ENCODE measurements around the gene PARD3.

Gene PARD3

GRCh38 chr10:34771106-34771505 lies 44.0 kb downstream of the PARD3 start:
- Histone ChIP-seq H3K36me3 (ENCODE audit: low read length) (no peaks in the 10 kb centered on the region), H2AFZ (ENCODE audit: low read depth, low read length, severe bottlenecking) (no peak overlapping the region), H3K4me2 (ENCODE audit: low read depth, low read length, poor library complexity, severe bottlenecking) (no peak overlapping the region), H3K27ac (ENCODE audit: low read depth, low read length) (no peak overlapping the region), H3K4me3 (ENCODE audit: insufficient read depth, low read length, poor library complexity, severe bottlenecking) (no peak overlapping the region), H3K27me3 (ENCODE audit: low read length) (no peaks in the 10 kb centered on the region), H3K9me3 (ENCODE audit: insufficient read depth, low read length) (no peaks in the 10 kb centered on the region), H3F3A (ENCODE audit: insufficient read depth) (no peaks in the 10 kb centered on the region), H3K9me2 (replicated peaks; ENCODE audit: insufficient read depth, low read length) (no peaks in the 10 kb centered on the region), H3K79me2 (ENCODE audit: insufficient read depth, low read length) (no peaks in the 10 kb centered on the region), H4K20me1 (ENCODE audit: low read depth, low read length) (no peaks in the 10 kb centered on the region), H3K9ac (ENCODE audit: low read length) (no peak overlapping the region)
- no peak for TF ChIP-seq EZH2phosphoT487 (conservative IDR thresholded peaks at IDR 0.05; ENCODE audit: low read length)
- no peak for TF ChIP-seq CTCF (IDR thresholded peaks at IDR 0.05; ENCODE audit: insufficient read depth, low read length, poor library complexity, severe bottlenecking)

- H3K9me3 ChIP-seq (ENCODE audit: insufficient read depth, low read length) = no peaks in the 10 kb centered on the region
- H3K36me3 ChIP-seq (ENCODE audit: low read length) = no peaks in the 10 kb centered on the region
- H3F3A ChIP-seq (ENCODE audit: insufficient read depth) = no peaks in the 10 kb centered on the region
- no peaks in the 10 kb centered on the region for H3K79me2 ChIP-seq (ENCODE audit: insufficient read depth, low read length)
- no peaks in the 10 kb centered on the region for H3K27me3 ChIP-seq (ENCODE audit: low read length)
- no peak overlapping the region for H3K27ac ChIP-seq (ENCODE audit: low read depth, low read length)
- H4K20me1 ChIP-seq (ENCODE audit: low read depth, low read length) = no peaks in the 10 kb centered on the region
- no peak overlapping the region for H3K9ac ChIP-seq (ENCODE audit: low read length)
- H3K4me2 ChIP-seq (ENCODE audit: low read depth, low read length, poor library complexity, severe bottlenecking) = no peak overlapping the region
- H3K9me2 ChIP-seq (replicated peaks; ENCODE audit: insufficient read depth, low read length) = no peaks in the 10 kb centered on the region
- H2AFZ ChIP-seq (ENCODE audit: low read depth, low read length, severe bottlenecking) = no peak overlapping the region
- TF ChIP-seq EZH2phosphoT487 (conservative IDR thresholded peaks at IDR 0.05; ENCODE audit: low read length) (no peak), CTCF (IDR thresholded peaks at IDR 0.05; ENCODE audit: insufficient read depth, low read length, poor library complexity, severe bottlenecking) (no peak)
- H3K4me3 ChIP-seq (ENCODE audit: insufficient read depth, low read length, poor library complexity, severe bottlenecking) = no peak overlapping the region
These were observed 45.2 kb downstream of the PARD3 start for GRCh38 chr10:34769899-34770298.

GRCh38 chr10:34768972-34769330 lies 46.1 kb downstream of the PARD3 start:
- no peak overlapping the region for H3K4me3 ChIP-seq (ENCODE audit: insufficient read depth, low read length, poor library complexity, severe bottlenecking)
- no peaks in the 10 kb centered on the region for H3K27me3 ChIP-seq (ENCODE audit: low read length)
- no peaks in the 10 kb centered on the region for H3K9me2 ChIP-seq (replicated peaks; ENCODE audit: insufficient read depth, low read length)
- TF ChIP-seq CTCF (IDR thresholded peaks at IDR 0.05; ENCODE audit: insufficient read depth, low read length, poor library complexity, severe bottlenecking) (no peak), EZH2phosphoT487 (conservative IDR thresholded peaks at IDR 0.05; ENCODE audit: low read length) (no peak)
- H3K36me3 ChIP-seq (ENCODE audit: low read length) = no peaks in the 10 kb centered on the region
- H3K9me3 ChIP-seq (ENCODE audit: insufficient read depth, low read length) = no peaks in the 10 kb centered on the region
- H3F3A ChIP-seq (ENCODE audit: insufficient read depth) = no peaks in the 10 kb centered on the region
- H4K20me1 ChIP-seq (ENCODE audit: low read depth, low read length) = no peaks in the 10 kb centered on the region
- no peaks in the 10 kb centered on the region for H3K79me2 ChIP-seq (ENCODE audit: insufficient read depth, low read length)
- H3K27ac ChIP-seq (ENCODE audit: low read depth, low read length) = no peak overlapping the region
- H3K9ac ChIP-seq (ENCODE audit: low read length) = no peak overlapping the region
- no peak overlapping the region for H3K4me2 ChIP-seq (ENCODE audit: low read depth, low read length, poor library complexity, severe bottlenecking)
- H2AFZ ChIP-seq (ENCODE audit: low read depth, low read length, severe bottlenecking) = no peak overlapping the region
